H1 (cell line): Measurements from ENCODE around the gene LMNA. TPM values are rescaled to one million over a fixed set of nuclear protein-coding genes. Genes with fewer than 3 reads are reported as not detected.
A peak's percentile ranks its signal among the peaks of the same experiment; 100 is the strongest.

Source experiments
- CTCF ChIA-PET: fragments of 300-600 bp; sonication (Branson Sonifier 250); formaldehyde crosslinking; loops from one replicate; lab custom pipeline; 2021; ENCODE audit not compliant: partially characterized antibody; lab: Charles Lee
- POLR2A ChIA-PET: fragments of 300-600 bp; sonication (Branson Sonifier 250); formaldehyde crosslinking; loops from one replicate; lab custom pipeline; 2021; ENCODE audit warnings: inconsistent platforms; ENCODE audit not compliant: partially characterized antibody; lab: Charles Lee
- DNase-seq, 2 experiments: peaks; one replicate each; pipeline versions ENCODE4 v3.0.0 to v3.0.0-alpha.2; 2010 to 2022; ENCODE audit warnings: low spot score in 2 of 2, low read depth in 1 of 2, mixed read lengths in 1 of 2
- FAIRE-seq: peaks from 2 replicates; lab custom pipeline; 2011; peaks lifted over from hg19 to GRCh38; lab: Jason Lieb, UNC
- H2AFZ ChIP-seq: 2 replicates; pipeline ENCODE4 v1.8.1; 2012; ENCODE audit warnings: low read length, inconsistent platforms
- H2AK5ac ChIP-seq: 2 replicates; pipeline ENCODE4 v1.6.1; 2013; ENCODE audit warnings: low read depth, low read length
- H2BK120ac ChIP-seq: replicated peaks from 2 replicates; pipeline ENCODE3; 2013; ENCODE audit warnings: low read depth, low read length, inconsistent platforms
- H2BK12ac ChIP-seq: 2 replicates; pipeline ENCODE4 v1.6.1; 2013; ENCODE audit warnings: low read depth, low read length
- H2BK15ac ChIP-seq: 2 replicates; pipeline ENCODE4 v1.6.1; 2013; ENCODE audit warnings: low read length
- H2BK20ac ChIP-seq: 2 replicates; pipeline ENCODE4 v1.6.1; 2013; ENCODE audit warnings: low read length
- H2BK5ac ChIP-seq: 2 replicates; pipeline ENCODE4 v1.6.1; 2013; ENCODE audit warnings: low read depth, low read length
- H3K14ac ChIP-seq: 2 replicates; pipeline ENCODE4 v1.6.1; 2013; ENCODE audit warnings: inconsistent platforms; ENCODE audit not compliant: insufficient read length
- H3K18ac ChIP-seq: 2 replicates; pipeline ENCODE4 v1.6.1; 2013; ENCODE audit warnings: low read length; ENCODE audit errors: extremely low read depth
- H3K23ac ChIP-seq: 2 replicates; pipeline ENCODE4 v1.6.1; 2013; ENCODE audit warnings: inconsistent platforms; ENCODE audit not compliant: insufficient read length
- H3K23me2 ChIP-seq: 2 replicates; pipeline ENCODE4 v1.6.1; 2013; ENCODE audit warnings: low read depth, low read length
- H3K27ac ChIP-seq: 2 replicates; pipeline ENCODE4 v1.6.1; 2011; ENCODE audit warnings: low read depth, low read length, inconsistent platforms
- H3K27me3 ChIP-seq, 4 experiments: replicated peaks in 1 of 4; 1 replicate in 1 of 4; 2 replicates in 3 of 4; pipeline versions ENCODE4 v1.6.1 to v1.8.1; 2011 to 2013; ENCODE audit warnings: low read length in 3 of 4, mild to moderate bottlenecking in 3 of 4, inconsistent platforms in 2 of 4, mixed read lengths in 2 of 4, moderate library complexity in 1 of 4; ENCODE audit not compliant: control insufficient read depth in 3 of 4, insufficient read depth in 3 of 4; ENCODE audit errors: extremely low read depth in 1 of 4
- H3K36me3 ChIP-seq, 4 experiments: 2 replicates each; pipeline versions ENCODE4 v1.6.1 to v1.8.1; 2011 to 2013; ENCODE audit warnings: mild to moderate bottlenecking in 4 of 4, low read length in 3 of 4, moderate library complexity in 2 of 4, control low read depth in 1 of 4, inconsistent platforms in 1 of 4; ENCODE audit not compliant: insufficient read depth in 4 of 4, control insufficient read depth in 2 of 4
- H3K4ac ChIP-seq: replicated peaks from 2 replicates; pipeline ENCODE3; 2013; ENCODE audit warnings: low read length, low read depth, mixed read lengths, inconsistent platforms; ENCODE audit not compliant: insufficient read length
- H3K4me1 ChIP-seq, 4 experiments: replicated peaks in 1 of 4; 1 replicate in 1 of 4; 2 replicates in 3 of 4; pipeline versions ENCODE4 v1.6.1 to v1.8.1; 2011 to 2013; ENCODE audit warnings: low read length in 3 of 4, inconsistent platforms in 2 of 4, mixed read lengths in 1 of 4; ENCODE audit not compliant: insufficient read depth in 4 of 4, control insufficient read depth in 3 of 4
- H3K4me2 ChIP-seq, 2 experiments: 2 replicates each; pipeline versions ENCODE4 v1.6.1 to v1.8.1; 2011 to 2013; ENCODE audit warnings: low read depth in 2 of 2, low read length in 2 of 2, control low read depth in 1 of 2, inconsistent platforms in 1 of 2, mild to moderate bottlenecking in 1 of 2; ENCODE audit not compliant: insufficient read depth in 1 of 2
- H3K4me3 ChIP-seq, 4 experiments: fragments of 200-600, 300-600 bp in 1 of 4; sonication (generic), shearing (Covaris generic), sonication (Bioruptor Twin) in 1 of 4; 2 replicates each; pipeline versions ENCODE4 v1.5.1 to v1.8.1; 2011 to 2016; ENCODE audit warnings: low read length in 4 of 4, low read depth in 3 of 4, control low read depth in 2 of 4, inconsistent platforms in 2 of 4, mild to moderate bottlenecking in 2 of 4, mixed read lengths in 1 of 4, moderate library complexity in 1 of 4; ENCODE audit not compliant: insufficient read depth in 2 of 4; ENCODE audit errors: extremely low read depth in 1 of 4
- H3K56ac ChIP-seq: replicated peaks from 2 replicates; pipeline ENCODE3; 2013; ENCODE audit warnings: low read depth, mild to moderate bottlenecking, mixed read lengths, low read length, inconsistent platforms; ENCODE audit not compliant: insufficient read length
- H3K79me1 ChIP-seq: 2 replicates; pipeline ENCODE4 v1.6.1; 2013; ENCODE audit warnings: low read depth, low read length, control low read depth
- H3K79me2 ChIP-seq, 2 experiments: 2 replicates each; pipeline versions ENCODE4 v1.6.1 to v1.8.1; 2012 to 2013; ENCODE audit warnings: low read length in 2 of 2, mild to moderate bottlenecking in 2 of 2, inconsistent platforms in 1 of 2; ENCODE audit not compliant: insufficient read depth in 2 of 2, control insufficient read depth in 1 of 2
- H3K9ac ChIP-seq, 4 experiments: replicated peaks in 1 of 4; 1 replicate in 1 of 4; 2 replicates in 3 of 4; pipeline versions ENCODE4 v1.6.1 to v1.8.1; 2011 to 2013; ENCODE audit warnings: low read depth in 3 of 4, low read length in 3 of 4, control low read depth in 2 of 4, mild to moderate bottlenecking in 2 of 4, moderate library complexity in 2 of 4, inconsistent platforms in 1 of 4; ENCODE audit errors: extremely low read depth in 1 of 4
- H3K9me3 ChIP-seq, 2 experiments: 2 replicates each; pipeline versions ENCODE4 v1.6.1 to v1.8.1; 2012 to 2013; ENCODE audit warnings: mild to moderate bottlenecking in 2 of 2, moderate library complexity in 2 of 2, control low read depth in 1 of 2, inconsistent platforms in 1 of 2, low read depth in 1 of 2, low read length in 1 of 2, mixed read lengths in 1 of 2; ENCODE audit not compliant: insufficient read depth in 2 of 2
- H4K20me1 ChIP-seq, 2 experiments: replicated peaks in 1 of 2; 2 replicates each; pipeline versions ENCODE3 to v1.8.1; 2011 to 2013; ENCODE audit warnings: inconsistent platforms in 2 of 2, low read length in 2 of 2, mild to moderate bottlenecking in 1 of 2; ENCODE audit not compliant: insufficient read depth in 2 of 2, control insufficient read depth in 1 of 2
- H4K5ac ChIP-seq: 2 replicates; pipeline ENCODE4 v1.6.1; 2013; ENCODE audit warnings: low read length, low read depth, mixed read lengths, inconsistent platforms; ENCODE audit not compliant: insufficient read length
- H4K8ac ChIP-seq: 2 replicates; pipeline ENCODE4 v1.8.0; 2013; ENCODE audit warnings: mild to moderate bottlenecking, moderate library complexity, low read length, inconsistent platforms; ENCODE audit not compliant: insufficient read depth; ENCODE audit errors: extremely low read depth
- H4K91ac ChIP-seq: replicated peaks from 2 replicates; pipeline ENCODE3; 2013; ENCODE audit warnings: low read length, mixed read lengths, inconsistent platforms; ENCODE audit not compliant: insufficient read length
- CHD1 ChIP-seq: IDR thresholded peaks from 2 replicates; pipeline ENCODE4 v1.6.1; 2012; ENCODE audit warnings: low read depth, low read length, improper control_type of control experiment
- EP300 ChIP-seq, 2 experiments: IDR thresholded peaks; 1 replicate in 1 of 2; 2 replicates in 1 of 2; pipeline ENCODE4 v1.6.1; 2011 to 2012; ENCODE audit warnings: low read depth in 2 of 2, low read length in 2 of 2, mild to moderate bottlenecking in 2 of 2, borderline replicate concordance in 1 of 2, inconsistent platforms in 1 of 2, moderate library complexity in 1 of 2
- EZH2 ChIP-seq: fragments of 200-600 bp; sonication (generic); IDR thresholded peaks from 2 replicates; pipeline ENCODE4 v1.7.1; 2012; ENCODE audit warnings: low read depth, mild to moderate bottlenecking, moderate library complexity, low read length, inconsistent platforms; ENCODE audit not compliant: severe bottlenecking
- GTF2F1 ChIP-seq: IDR thresholded peaks from 2 replicates; pipeline ENCODE4 v1.6.1; 2012; ENCODE audit warnings: low read depth, low read length, improper control_type of control experiment, borderline replicate concordance
- NANOG ChIP-seq: IDR thresholded peaks from 2 replicates; pipeline ENCODE4 v1.6.1; 2011; ENCODE audit warnings: low read length, low read depth, mild to moderate bottlenecking, inconsistent platforms; ENCODE audit not compliant: insufficient read depth, poor library complexity, severe bottlenecking
- NRF1 ChIP-seq: IDR thresholded peaks from 2 replicates; pipeline ENCODE4 v1.6.1; 2011; ENCODE audit warnings: mild to moderate bottlenecking, low read depth, low read length, improper control_type of control experiment
- TAF1 ChIP-seq: IDR thresholded peaks from 2 replicates; pipeline ENCODE4 v1.6.1; 2011; ENCODE audit warnings: mild to moderate bottlenecking, low read depth, low read length
- TCF12 ChIP-seq: IDR thresholded peaks from 2 replicates; pipeline ENCODE4 v1.6.1; 2011; ENCODE audit warnings: low read depth, mild to moderate bottlenecking, low read length
- YY1 ChIP-seq: IDR thresholded peaks from 2 replicates; pipeline ENCODE4 v1.6.1; 2011; ENCODE audit warnings: low read depth, mild to moderate bottlenecking, low read length
- WGBS, 2 experiments: shearing (Covaris generic) in 1 of 2; methylation state at CpG; one replicate each; pipeline versions ENCODE4 v1.1.6 to v1.1.7; 2013 to 2015; ENCODE audit warnings: low lambda C conversion rate in 2 of 2, mixed read lengths in 2 of 2, inconsistent platforms in 1 of 2, low coverage in 1 of 2, missing lambda C conversion rate in 1 of 2; ENCODE audit not compliant: insufficient replicate concordance in 2 of 2, insufficient coverage in 1 of 2, insufficient read length in 1 of 2; ENCODE audit errors: extremely low coverage in 1 of 2, missing lambda C conversion rate in 1 of 2; 5-methylcytosine and 5-hydroxymethylcytosine counted together
- polyA plus RNA-seq, 7 experiments: library from polyadenylated mRNA; depleted of rRNA in 3 of 7; stranded (reverse) in 5 of 7; unstranded in 2 of 7; fragments of >200 nt in 5 of 7; fragments of 200-250 nt in 2 of 7; gene quantifications; 1 replicate in 5 of 7; 2 replicates in 1 of 7; 4 replicates in 1 of 7; pipeline versions ENCODE4 v1.2.1 to v1.2.3, GENCODE V29; 2011 to 2013; ENCODE audit warnings: missing spikeins in 2 of 7, mixed read lengths in 2 of 7
- total RNA-seq: library from RNA; stranded (reverse); fragmentation: NEBNext Ultra II Directional; extraction: Animal tissue kit (Norgen Biotek cat#: 25700); gene quantifications from 2 replicates; pipeline ENCODE4 v1.2.1, GENCODE V29; 2021
- TF ChIP-seq, protein P1 (sequence below): IDR thresholded peaks from 2 replicates; pipeline ENCODE4 v1.6.1; 2011; ENCODE audit warnings: low read depth, mild to moderate bottlenecking, low read length; ENCODE audit not compliant: insufficient read depth

The LMNA gene
- total and polyA plus RNA-seq, 2 of the 8 experiments (the other 6 are each of a cell fraction or from before 2014, with no cell fraction given), result 25.8 to 46.8 TPM

DNA sequence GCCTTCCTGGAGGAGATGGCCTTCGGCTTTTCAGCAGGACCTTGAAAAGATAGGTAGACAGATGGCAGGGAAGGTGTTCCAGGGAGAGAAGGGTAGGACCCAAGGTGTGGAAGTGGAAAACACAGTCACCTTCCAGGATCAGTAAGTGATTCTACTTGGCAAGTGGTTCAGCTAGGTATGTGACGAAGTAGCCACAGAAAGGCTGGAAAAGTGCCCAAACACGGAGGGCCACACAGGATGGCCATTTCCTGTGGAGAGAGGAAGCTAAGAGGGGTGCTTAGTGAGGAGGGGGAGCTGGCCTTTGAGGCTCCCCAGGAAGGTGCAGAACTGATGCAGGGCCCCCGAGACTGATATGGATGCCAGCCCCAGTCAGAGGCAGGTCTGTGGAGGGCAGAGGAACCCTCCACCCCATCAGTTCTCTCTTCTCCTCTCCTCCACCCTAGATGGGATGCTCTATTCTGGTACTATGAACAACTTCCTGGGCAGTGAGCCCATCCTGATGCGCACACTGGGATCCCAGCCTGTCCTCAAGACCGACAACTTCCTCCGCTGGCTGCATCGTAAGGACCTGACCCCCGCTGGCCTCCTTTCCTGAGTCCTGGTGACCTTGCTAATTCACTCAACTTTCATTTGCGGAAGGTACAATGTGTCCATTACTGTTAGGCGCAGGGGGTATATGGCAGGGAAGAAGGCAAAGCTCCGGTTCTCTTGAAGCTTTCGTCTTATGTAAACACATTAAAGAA lies 45.7 kb downstream of the LMNA start:
- peak overlapping the region; percentile 99; the same call in 1 of the 2 replicates for H2AFZ ChIP-seq
- H3K27ac ChIP-seq, result no peak overlapping the region
- peak overlapping the region; percentile 87; the same call in 1 of the 2 replicates for H2BK12ac ChIP-seq
- peak overlapping the region; percentile 8 for H4K91ac ChIP-seq
- peak overlapping the region; percentile 52; the same call in 1 of the 2 replicates for H2BK5ac ChIP-seq
- H3K18ac ChIP-seq, result 0 out of 2 replicates have a peak overlapping the region, but pooled peaks have one; percentile 86
- H2AK5ac ChIP-seq, result peak overlapping the region; percentile 56; the same call in 1 of the 2 replicates
- peak overlapping the region; percentile 4 for H3K4ac ChIP-seq
- peak overlapping the region; percentile 98; the same call in 1 of the 2 replicates for H2BK15ac ChIP-seq
- no peak for DNase-seq
- no peaks in the 10 kb centered on the region for H4K20me1 ChIP-seq
- H3K4me1 ChIP-seq, result peaks cover 3 to 14% (median 10%) of the 10 kb centered on the region in 4 experiments; a peak in 6 of 7 replicates
- peak overlapping the region; percentile 73 for H4K8ac ChIP-seq
- no peaks in the 10 kb centered on the region for H3K27me3 ChIP-seq
- ChIA-PET CTCF (interaction anchor here (0.6 to 7.5 kb wide), 12 partner anchors 13 to 1116 kb away, joined by 3 to 65 read pairs (median 4); partner anchors contain the start of gene PMF1), POLR2A (interaction anchor here (0.9 to 5.1 kb wide), 9 partner anchors 10 to 123 kb away, joined by 3 to 27 read pairs (median 4); partner anchors contain the start of genes PMF1, SLC25A44 and SMG5)
- H2BK20ac ChIP-seq, result no peak overlapping the region
- WGBS, 2 experiments, result 73% methylated on average over 13 of the region's 13 CpGs; no CpG with 5 or more reads in 1 of the 2 experiments
- H3K56ac ChIP-seq, result no peak overlapping the region
- peak overlapping the region in 1 of 4 experiments; percentile 44; a peak in 1 of 7 replicates for H3K9ac ChIP-seq
- peak overlapping the region; percentile 81 for H4K5ac ChIP-seq
- no peaks in the 10 kb centered on the region for H3K79me1 ChIP-seq
- H3K4me2 ChIP-seq, result peak overlapping the region; percentile 86 to 95
- peaks cover 4% of the 10 kb centered on the region; the same call in 1 of the 2 replicates for H3K23me2 ChIP-seq
- peaks cover 0 to 4% (median 0%) of the 10 kb centered on the region in 4 experiments; a peak in 2 of 8 replicates for H3K36me3 ChIP-seq
- H3K4me3 ChIP-seq, result peak overlapping the region in 3 of 4 experiments; percentile 32 to 68 (median 32); a peak in 6 of 8 replicates
- H3K14ac ChIP-seq, result no peak overlapping the region
- no peak overlapping the region for H3K23ac ChIP-seq
- no peaks in the 10 kb centered on the region for H3K9me3 ChIP-seq
- no peak for FAIRE-seq
- no peaks in the 10 kb centered on the region for H3K79me2 ChIP-seq
- no peak overlapping the region for H2BK120ac ChIP-seq
- TF ChIP-seq NANOG, result no peak
- no peak for TF ChIP-seq EZH2
- no peak for TF ChIP-seq TAF1
- TF ChIP-seq TCF12, result no peak
- TF ChIP-seq YY1, result no peak
- no peak for TF ChIP-seq NRF1
- TF ChIP-seq, protein P1, sequence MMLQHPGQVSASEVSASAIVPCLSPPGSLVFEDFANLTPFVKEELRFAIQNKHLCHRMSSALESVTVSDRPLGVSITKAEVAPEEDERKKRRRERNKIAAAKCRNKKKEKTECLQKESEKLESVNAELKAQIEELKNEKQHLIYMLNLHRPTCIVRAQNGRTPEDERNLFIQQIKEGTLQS, result no peak
- no peak for TF ChIP-seq EP300 (IDR thresholded peaks at IDR 0.05; ENCODE audit: borderline replicate concordance in 1 of 2, low read depth in 2 of 2, low read length in 2 of 2)
- no peak for TF ChIP-seq CHD1
- TF ChIP-seq GTF2F1, result no peak
